Smooth muscle cell (in vitro differentiated cells): ENCODE measurements around the gene SLC2A4RG. TPM values are rescaled to one million over a fixed set of nuclear protein-coding genes. Genes with fewer than 3 reads are reported as not detected.

Experiments used
- DNase-seq: peaks from one replicate; lab custom pipeline; 2025; ENCODE audit not compliant: unreplicated experiment; lab: John Stamatoyannopoulos, UW
- H2AFZ ChIP-seq: fragments of 200-600 bp; sonication (generic); 2 replicates; pipeline ENCODE4 v1.6.0; 2016; ENCODE audit warnings: antibody characterized with exemption, low read depth, mild to moderate bottlenecking
- H3F3A ChIP-seq: fragments of 200-600 bp; sonication (generic); 2 replicates; pipeline ENCODE4 v1.6.0; 2017; ENCODE audit warnings: antibody characterized with exemption, low read depth
- H3K27ac ChIP-seq: fragments of 200-600 bp; sonication (generic); 2 replicates; pipeline ENCODE4 v1.5.1; 2016; ENCODE audit warnings: low read depth, mild to moderate bottlenecking
- H3K27me3 ChIP-seq: fragments of 200-600 bp; sonication (generic); 2 replicates; pipeline ENCODE4 v1.6.1; 2016; ENCODE audit warnings: low read depth, mild to moderate bottlenecking
- H3K36me3 ChIP-seq: fragments of 200-600 bp; sonication (generic); 2 replicates; pipeline ENCODE4 v1.5.1; 2016; ENCODE audit warnings: low read depth
- H3K4me1 ChIP-seq: fragments of 200-600 bp; sonication (generic); 2 replicates; pipeline ENCODE4 v1.5.1; 2016; ENCODE audit warnings: low read depth
- H3K4me2 ChIP-seq: fragments of 200-600 bp; sonication (generic); 2 replicates; pipeline ENCODE4 v1.6.0; 2016; ENCODE audit warnings: mild to moderate bottlenecking
- H3K4me3 ChIP-seq: fragments of 200-600 bp; sonication (generic); 2 replicates; pipeline ENCODE4 v1.5.1; 2016; ENCODE audit warnings: mild to moderate bottlenecking
- H3K79me2 ChIP-seq: fragments of 200-600 bp; sonication (generic); 2 replicates; pipeline ENCODE4 v1.6.0; 2016; ENCODE audit warnings: low read depth, mild to moderate bottlenecking
- H3K9ac ChIP-seq: fragments of 200-600 bp; sonication (generic); 2 replicates; pipeline ENCODE4 v1.6.0; 2016; ENCODE audit warnings: low read depth
- H3K9me3 ChIP-seq: fragments of 200-600 bp; sonication (generic); replicated peaks from 2 replicates; pipeline ENCODE4 v1.5.1; 2016; ENCODE audit warnings: low read depth
- H4K20me1 ChIP-seq: fragments of 200-600 bp; sonication (generic); 2 replicates; pipeline ENCODE4 v1.6.0; 2016; ENCODE audit warnings: low read depth
- CTCF ChIP-seq: fragments of 200-600 bp; sonication (generic); IDR thresholded peaks from 2 replicates; pipeline ENCODE4 v1.5.1; 2017; ENCODE audit warnings: borderline replicate concordance, mild to moderate bottlenecking, antibody characterized with exemption; ENCODE audit not compliant: insufficient read depth, poor library complexity, severe bottlenecking
- WGBS: methylation state at CpG from one replicate; pipeline ENCODE4 v1.1.7; 2016; ENCODE audit warnings: low lambda C conversion rate; 5-methylcytosine and 5-hydroxymethylcytosine counted together
- polyA plus RNA-seq: library from polyadenylated mRNA; unstranded; fragments of >200 nt; fragmentation: Nextera tagmentation; extraction: Ambion mirVana; gene quantifications from 2 replicates; pipeline ENCODE4 v1.2.1, GENCODE V29; 2016
- total RNA-seq: library from RNA; depleted of rRNA; stranded (reverse); fragments of >200 nt; gene quantifications from 2 replicates; pipeline ENCODE4 v1.2.3, GENCODE V29; 2014

Gene SLC2A4RG
- total and polyA plus RNA-seq, 2 experiments from 2014 or later: 43.7 to 45.6 TPM

- Histone ChIP-seq H3K4me2 (no peak overlapping the region), H4K20me1 (peaks cover 10% of the 10 kb centered on the region), H3K79me2 (no peaks in the 10 kb centered on the region), H3K27me3 (no peaks in the 10 kb centered on the region), H3K4me3 (no peak overlapping the region), H3K4me1 (peaks cover 16% of the 10 kb centered on the region), H2AFZ (no peak overlapping the region), H3K9ac (no peak overlapping the region), H3K36me3 (no peaks in the 10 kb centered on the region), H3K27ac (no peak overlapping the region), H3F3A (peaks cover 23% of the 10 kb centered on the region), H3K9me3 (no peaks in the 10 kb centered on the region)
- TF ChIP-seq CTCF: no peak
- WGBS: 95% methylated on average over 31 of the region's 31 CpGs
- no peak for DNase-seq
Observed at GRCh38 chr20:63743210-63743970, 3.8 kb downstream of the SLC2A4RG start.

GRCh38 chr20:63744158-63744557 lies 4.6 kb downstream of the SLC2A4RG start:
- H3K4me2 ChIP-seq: no peak overlapping the region
- no peaks in the 10 kb centered on the region for H3K79me2 ChIP-seq
- DNase-seq: no peak
- H3K9ac ChIP-seq: no peak overlapping the region
- H4K20me1 ChIP-seq: peaks cover 10% of the 10 kb centered on the region
- H3K4me3 ChIP-seq: no peak overlapping the region
- H2AFZ ChIP-seq: no peak overlapping the region
- WGBS: 90% methylated on average over 4 of the region's 4 CpGs
- no peaks in the 10 kb centered on the region for H3K27me3 ChIP-seq
- H3K4me1 ChIP-seq: peaks cover 8% of the 10 kb centered on the region
- H3K9me3 ChIP-seq: no peaks in the 10 kb centered on the region
- peaks cover 16% of the 10 kb centered on the region for H3F3A ChIP-seq
- H3K36me3 ChIP-seq: no peaks in the 10 kb centered on the region
- no peak for TF ChIP-seq CTCF
- no peak overlapping the region for H3K27ac ChIP-seq

- Histone ChIP-seq H3K4me2 (no peak overlapping the region), H2AFZ (no peak overlapping the region), H4K20me1 (peaks cover 10% of the 10 kb centered on the region), H3K4me3 (no peak overlapping the region), H3K9me3 (no peaks in the 10 kb centered on the region), H3K9ac (no peak overlapping the region), H3F3A (peaks cover 15% of the 10 kb centered on the region), H3K4me1 (peaks cover 7% of the 10 kb centered on the region), H3K27ac (no peak overlapping the region), H3K79me2 (no peaks in the 10 kb centered on the region), H3K27me3 (no peaks in the 10 kb centered on the region), H3K36me3 (no peaks in the 10 kb centered on the region)
- DNase-seq: no peak
- 92% methylated on average over 25 of the region's 25 CpGs for WGBS
- no peak for TF ChIP-seq CTCF
Observed at GRCh38 chr20:63744574-63745423, 5.2 kb downstream of the SLC2A4RG start.
